HK-2 (cell line): Measurements from ENCODE around the gene ARL17B.
"Not testable (repeated sequence)": the region's sequence is repeated elsewhere in the genome, so short reads cannot be mapped to it uniquely, and the experiment has no call there.

Experiments
- DNase-seq: peaks from one replicate; pipeline ENCODE4 v3.0.0-alpha.2; 2018; ENCODE audit not compliant: unreplicated experiment

The ARL17B gene

DNA sequence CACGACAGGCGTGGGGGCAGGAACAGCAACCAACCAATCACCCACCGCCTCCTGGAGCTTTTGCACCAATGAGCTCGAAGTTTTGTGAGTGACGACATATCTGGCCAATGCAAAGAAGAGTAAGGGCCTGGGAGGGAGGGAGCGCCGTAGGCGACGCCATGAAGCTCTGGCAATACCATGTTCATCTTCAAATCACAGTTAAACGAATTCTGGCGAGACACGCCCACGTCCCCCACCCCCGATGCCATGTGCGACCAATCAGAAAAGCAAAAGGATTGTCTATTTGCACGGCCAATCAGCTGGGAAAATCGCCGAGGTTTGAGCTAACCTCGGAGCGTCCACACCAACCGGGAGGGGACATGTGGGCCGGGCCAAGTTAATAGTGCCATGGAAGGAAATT lies at the start of gene ARL17B:
ARL17B (minus strand) TSS at position 12 of the 400 bp plus-strand sequence. CDS start 3,369 bp downstream, outside the sequence.
- DNase-seq: not testable (repeated sequence)

DNA sequence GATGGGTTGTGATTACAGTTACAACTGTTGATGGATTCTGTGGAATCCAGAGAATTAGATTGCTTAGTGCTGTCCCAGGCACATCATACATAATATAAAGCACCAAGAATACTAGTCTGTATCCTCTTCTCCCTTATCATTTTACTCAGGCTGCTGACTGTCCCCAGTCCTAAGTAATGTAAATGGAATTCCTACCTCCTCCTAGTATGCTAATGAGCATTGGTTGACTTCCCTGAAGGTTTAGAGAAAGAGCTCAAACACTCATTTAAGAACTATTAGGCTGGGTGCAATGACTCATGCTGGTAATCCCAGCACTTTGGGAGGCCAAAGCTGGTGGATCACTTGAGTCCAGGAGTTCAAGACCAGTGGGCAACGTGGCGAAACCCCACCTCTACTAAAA lies 48.3 kb upstream of the ARL17B start:
- DNase-seq: not testable (repeated sequence)

DNA sequence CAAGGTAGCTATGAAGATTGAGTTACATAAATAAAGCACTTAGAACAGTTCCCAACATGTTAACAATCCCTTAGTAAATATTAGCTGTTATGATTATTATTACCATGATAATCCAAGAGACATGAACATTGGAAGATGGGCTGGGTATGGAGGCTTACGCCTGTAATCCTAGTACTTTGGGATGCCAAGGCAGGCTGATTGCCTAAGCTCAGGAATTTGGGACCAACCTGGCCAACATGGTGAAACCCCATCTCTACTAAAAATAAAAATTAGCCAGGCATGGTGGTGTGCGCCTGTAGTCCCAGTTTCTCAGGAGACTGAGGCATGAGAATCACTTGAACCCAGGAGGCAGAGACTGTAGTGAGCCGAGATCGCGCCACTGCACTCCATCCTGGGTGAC lies 45.6 kb upstream of the ARL17B start:
- not testable (repeated sequence) for DNase-seq

GRCh38 chr17:46401033-46401787 lies 39.6 kb upstream of the ARL17B start:
- not testable (repeated sequence) for DNase-seq

- DNase-seq: not testable (repeated sequence)
These were observed 39.0 kb upstream of the ARL17B start for GRCh38 chr17:46400543-46400942.

DNA sequence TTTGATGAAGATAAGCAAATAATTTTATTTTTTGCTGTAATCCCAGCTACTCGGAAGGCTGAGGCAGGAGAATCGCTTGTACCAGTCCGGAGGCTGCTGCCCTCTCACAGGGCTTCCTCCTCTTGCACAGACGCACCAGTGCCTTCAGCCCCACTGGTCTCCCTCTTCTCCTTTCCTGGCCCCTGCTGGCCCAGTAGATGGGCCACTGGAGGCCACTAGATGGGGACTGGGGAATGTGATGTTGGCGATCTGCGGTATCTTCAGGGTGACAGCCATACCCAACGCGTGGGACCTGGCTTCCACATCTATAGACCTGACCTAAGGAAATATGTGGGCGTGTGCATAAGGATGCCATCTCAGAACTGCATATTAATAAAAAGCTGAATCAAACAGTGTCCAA lies 38.4 kb upstream of the ARL17B start:
- not testable (repeated sequence) for DNase-seq

DNA sequence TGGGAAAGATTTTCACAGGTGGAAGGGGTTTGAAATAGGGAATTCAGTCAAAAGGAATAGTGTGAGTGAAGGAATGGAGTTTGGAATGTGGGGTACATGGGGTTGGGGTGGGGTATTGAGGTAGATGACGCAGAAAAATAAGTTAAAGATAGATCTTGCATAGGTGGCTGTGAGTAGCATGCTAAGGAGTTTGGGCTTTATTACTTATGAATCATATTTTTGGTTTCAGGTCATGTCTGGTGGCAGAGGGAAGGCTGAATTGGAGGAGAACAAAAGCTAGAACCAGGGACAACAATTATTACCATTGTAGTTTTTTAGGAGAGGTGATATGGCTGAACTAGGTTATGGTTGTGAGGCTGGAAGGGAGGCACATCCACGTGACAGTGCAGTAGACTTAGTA lies 34.7 kb upstream of the ARL17B start:
- DNase-seq: not testable (repeated sequence)

DNA sequence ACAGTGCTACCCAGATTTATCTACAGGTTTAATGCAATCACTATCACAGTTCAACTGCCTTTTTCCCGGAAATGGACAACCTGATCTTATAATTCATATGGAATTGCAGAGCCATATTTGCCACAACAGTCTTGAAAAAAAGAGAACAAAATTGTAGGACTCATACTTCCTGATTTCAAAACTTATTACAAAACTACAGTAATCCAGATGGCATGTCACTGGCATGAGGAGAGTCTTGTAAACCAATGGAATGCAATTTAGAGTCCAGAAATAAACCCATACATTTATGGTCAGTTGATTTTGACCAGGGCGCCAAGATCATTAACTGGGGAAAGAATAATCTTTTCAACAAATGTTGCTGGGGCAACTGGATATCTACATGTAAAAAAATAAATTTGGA lies 32.1 kb upstream of the ARL17B start:
- DNase-seq: not testable (repeated sequence)

DNA sequence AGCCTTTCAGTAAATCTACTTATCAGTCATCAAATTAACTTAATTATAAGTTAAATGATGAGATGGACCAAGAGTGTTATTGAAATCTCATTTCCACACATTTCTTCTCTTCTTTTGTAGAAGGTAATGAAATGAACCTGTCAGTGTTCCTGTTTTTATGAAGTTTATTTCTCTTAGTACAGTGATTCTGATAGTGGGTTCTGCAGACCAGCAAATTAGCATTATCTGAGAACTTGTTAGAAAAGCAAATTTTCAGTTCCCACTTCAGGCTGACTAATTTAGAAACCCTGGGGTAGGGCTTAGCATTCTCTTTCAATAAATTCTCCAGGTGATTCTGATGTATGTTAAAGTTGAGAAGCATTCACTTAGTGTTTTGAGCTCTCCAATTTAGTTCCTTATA lies 23.9 kb upstream of the ARL17B start:
- DNase-seq: not testable (repeated sequence)

DNA sequence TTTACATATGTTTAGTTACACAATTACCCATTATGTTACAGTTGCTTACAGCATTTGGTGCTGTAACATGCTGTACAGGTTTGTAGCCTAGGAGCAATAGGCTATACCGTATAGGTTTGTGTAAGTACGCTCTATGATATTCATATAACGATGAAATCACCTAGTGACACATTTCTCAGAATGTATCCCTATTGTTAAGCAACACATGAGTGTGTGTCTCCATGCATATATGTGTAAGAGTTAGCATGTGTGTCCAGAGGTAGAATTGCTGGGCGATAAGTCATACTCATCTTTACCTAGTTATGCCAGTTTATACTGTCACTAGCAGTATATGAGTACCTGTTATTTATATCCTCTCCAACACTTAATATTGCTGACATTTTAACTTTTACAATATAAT lies 21.6 kb upstream of the ARL17B start:
- not testable (repeated sequence) for DNase-seq

- not testable (repeated sequence) for DNase-seq
These were observed 11.9 kb upstream of the ARL17B start for GRCh38 chr17:46373418-46373817.

DNA sequence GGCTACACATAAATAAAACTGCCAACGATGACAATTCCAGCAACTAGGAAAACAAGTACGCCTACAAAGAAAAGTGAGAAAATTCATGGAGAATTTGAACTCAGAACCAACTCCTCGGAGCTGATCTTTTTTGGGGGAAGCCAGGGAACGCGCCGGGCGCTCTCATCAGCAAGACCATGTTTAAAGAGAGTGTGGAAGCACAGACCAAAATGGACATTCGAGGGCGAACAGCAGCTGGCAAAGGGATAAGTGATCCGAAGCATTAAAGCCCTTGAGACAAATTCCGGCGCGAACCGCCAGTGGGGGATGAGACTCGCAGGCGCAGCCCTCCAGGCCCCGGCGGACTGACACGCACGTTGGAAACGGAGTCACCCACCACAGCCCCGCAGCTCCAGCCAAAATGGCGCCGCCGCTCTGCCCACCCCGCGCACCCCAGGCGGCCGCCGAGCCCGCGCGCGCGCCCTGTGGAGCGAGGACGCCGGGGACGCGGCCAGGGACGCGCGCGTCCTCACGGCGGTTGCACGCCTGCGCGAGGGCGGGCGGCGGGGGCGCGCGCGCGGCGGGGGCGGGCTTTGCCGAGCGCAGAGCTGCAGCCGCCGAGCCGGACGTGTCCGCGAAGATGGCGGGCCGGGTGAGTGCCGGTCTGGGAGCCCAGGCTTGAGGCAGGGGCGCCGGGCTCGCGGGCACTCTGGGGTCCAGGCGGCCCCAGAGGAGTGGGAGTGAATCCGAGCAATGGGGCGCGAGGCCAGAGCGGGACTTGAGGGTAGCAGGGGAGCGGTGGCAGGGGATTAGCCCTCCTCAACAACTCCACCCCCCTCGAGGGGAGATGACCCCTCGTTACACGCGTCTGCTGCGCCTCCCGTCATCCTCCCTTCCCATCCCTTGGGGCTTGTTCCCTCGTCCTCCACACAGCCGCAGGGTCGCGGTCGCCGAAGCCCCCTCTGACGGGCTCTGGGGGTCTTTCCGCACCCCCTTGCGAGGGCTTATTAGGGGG lies 11.0 kb upstream of the ARL17B start:
- DNase-seq: not testable (repeated sequence)

DNA sequence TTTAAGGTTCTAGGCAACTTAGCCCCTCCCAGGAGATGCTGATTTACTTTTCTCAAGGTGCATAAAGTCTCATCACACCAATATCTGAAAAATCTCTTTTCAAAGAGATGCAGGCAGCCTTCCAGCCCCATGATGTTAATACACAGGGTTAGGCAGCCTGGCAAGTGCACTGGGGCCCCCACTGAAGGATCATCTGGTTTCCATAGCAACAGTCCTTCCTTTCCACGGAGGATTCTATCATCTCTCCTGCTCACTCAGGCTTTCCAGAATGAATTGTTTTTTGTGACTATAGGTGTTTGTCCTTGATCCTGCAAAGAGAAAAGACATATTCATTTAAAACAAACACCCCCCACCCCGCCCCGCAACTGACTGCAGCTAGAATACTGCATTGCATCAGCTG lies 6.0 kb upstream of the ARL17B start:
- DNase-seq: not testable (repeated sequence)

GRCh38 chr17:46361145-46361735 lies 326 bp downstream of the ARL17B start:
- not testable (repeated sequence) for DNase-seq

- DNase-seq: not testable (repeated sequence)
These were observed 7.7 kb downstream of the ARL17B start for GRCh38 chr17:46353856-46354255.

DNA sequence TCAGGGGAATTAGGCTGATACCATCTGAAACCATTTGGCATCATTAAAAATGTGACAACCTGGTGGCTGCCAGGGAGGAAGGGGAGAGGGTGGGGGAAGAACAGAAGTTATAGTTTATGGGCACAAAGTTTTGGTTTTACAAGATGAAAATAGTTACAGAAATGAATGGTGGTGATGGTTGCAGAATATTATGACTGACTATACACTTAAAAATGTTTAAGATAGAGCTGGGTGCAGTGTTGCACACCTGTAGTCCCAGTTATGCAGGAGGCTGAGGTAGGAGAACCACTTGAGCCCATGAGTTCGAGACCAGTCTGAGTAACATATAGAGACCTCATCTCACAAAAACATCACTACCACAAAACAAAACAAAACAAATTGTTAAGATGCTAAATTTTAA lies 12.5 kb downstream of the ARL17B start:
- not testable (repeated sequence) for DNase-seq

DNA sequence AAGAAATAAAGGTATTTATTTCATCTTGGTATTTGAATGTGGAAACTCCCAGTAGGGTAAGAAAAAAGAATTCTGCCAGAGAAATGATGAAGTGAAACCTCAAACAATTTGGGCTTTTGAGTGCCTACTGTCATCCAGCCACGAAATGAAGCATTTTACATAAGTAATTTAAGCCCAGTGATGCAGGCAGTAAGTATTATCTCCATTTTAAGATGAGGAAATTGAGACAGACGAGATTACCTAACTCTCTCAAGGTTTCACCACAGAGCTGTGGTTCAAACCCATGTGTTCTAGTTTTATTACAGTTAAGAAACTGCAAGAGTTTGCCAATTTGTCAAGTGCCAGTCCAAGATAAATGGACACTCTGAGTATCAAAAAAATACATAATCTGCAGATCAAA lies 13.2 kb downstream of the ARL17B start:
- DNase-seq: not testable (repeated sequence)

- DNase-seq: not testable (repeated sequence)
These were observed 19.4 kb downstream of the ARL17B start for GRCh38 chr17:46342131-46342530.

GRCh38 chr17:46341220-46341619 lies 20.3 kb downstream of the ARL17B start:
- not testable (repeated sequence) for DNase-seq

DNA sequence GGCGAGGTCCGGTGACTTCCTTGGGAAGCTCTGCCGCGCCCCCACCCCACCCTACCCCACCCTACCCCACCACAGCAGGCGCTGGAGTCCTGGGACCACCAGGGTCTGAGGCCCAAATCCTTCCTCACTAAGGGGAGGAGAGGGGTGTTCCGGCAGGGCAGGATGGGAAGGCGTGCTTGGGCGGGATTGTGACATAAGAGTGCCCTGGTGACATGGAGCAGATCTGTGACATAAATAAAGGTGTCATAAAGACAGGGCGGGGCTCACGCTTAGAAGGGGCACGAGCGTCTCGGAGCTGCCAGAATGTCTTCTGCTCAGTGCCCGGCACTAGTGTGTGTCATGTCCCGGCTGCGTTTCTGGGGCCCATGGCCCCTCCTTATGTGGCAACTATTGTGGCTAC lies 66.7 kb downstream of the ARL17B start, which contains the start of gene LRRC37A:
LRRC37A (plus strand) TSS at position 301 of the 400 bp plus-strand sequence; CDS start at position 304, 3 bp downstream.
- DNase-seq: not testable (repeated sequence)

- DNase-seq: not testable (repeated sequence)
These were observed 69.9 kb downstream of the ARL17B start for GRCh38 chr17:46291618-46292017.
